ENCODE data around the gene MUC22.

DNA sequence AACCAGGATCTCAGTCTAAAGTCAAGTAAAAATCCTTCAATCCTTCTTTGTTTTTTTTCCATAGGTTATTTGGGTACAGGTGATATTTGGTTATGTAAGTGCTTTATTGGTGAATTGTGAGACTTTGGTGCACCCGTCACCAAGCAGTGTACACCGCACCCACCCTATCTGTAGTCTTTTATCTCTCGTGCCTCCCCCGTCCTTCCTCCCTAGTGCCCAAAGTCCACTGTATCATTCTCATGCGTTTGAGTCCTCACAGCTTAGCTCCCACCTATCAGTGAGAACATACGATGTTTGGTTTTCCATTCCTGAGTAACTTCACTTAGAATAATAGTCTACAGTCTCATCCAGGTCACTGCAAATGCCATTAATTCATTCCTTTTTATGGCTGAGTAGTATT lies 879 bp downstream of the MUC22 start:
- TF ChIP-seq EZH2 (IDR thresholded peaks at IDR 0.05; ENCODE audit: borderline replicate concordance, control insufficient read depth, low read depth, low read length) (no peak), POU2F2 (IDR thresholded peaks at IDR 0.05; ENCODE audit: borderline replicate concordance, low read depth, low read length) (no peak), NFYB (IDR thresholded peaks at IDR 0.05; ENCODE audit: insufficient read depth, low read depth, low read length) (no peak)

Measured in GM12878 (cell line).